ENCODE data around the gene SMPD2.
"Not testable (repeated sequence)": the region's sequence is repeated elsewhere in the genome, so short reads cannot be mapped to it uniquely, and the experiment has no call there.

SMPD2 gene

GRCh38 chr6:109458774-109459531, 18.4 kb downstream of the SMPD2 start:
- WGBS (ENCODE audit: extremely low coverage, insufficient coverage, insufficient read length) = no CpG with 5 or more reads among the region's 5 CpGs
- Histone ChIP-seq H3K79me1 (ENCODE audit: low read length) (peaks cover 9% of the 10 kb centered on the region), H2BK5ac (ENCODE audit: low read depth, low read length, poor library complexity) (no peak overlapping the region), H3K9ac (ENCODE audit: low read length) (no peak overlapping the region), H3K14ac (ENCODE audit: low read length) (no peak overlapping the region), H3K23ac (ENCODE audit: low read length) (no peak overlapping the region), H4K8ac (ENCODE audit: low read depth, low read length) (no peak overlapping the region), H3K27me3 (ENCODE audit: insufficient read depth, low read length) (no peaks in the 10 kb centered on the region), H3K18ac (ENCODE audit: low read length) (no peak overlapping the region), H2BK12ac (ENCODE audit: low read length) (no peak overlapping the region), H3K79me2 (ENCODE audit: control insufficient read depth, insufficient read depth, low read length, poor library complexity) (peaks cover 7% of the 10 kb centered on the region), H3K9me3 (ENCODE audit: insufficient read depth, low read depth, low read length) (peaks cover 1% of the 10 kb centered on the region), H3K27ac (ENCODE audit: low read depth, low read length) (no peak overlapping the region), H2AFZ (ENCODE audit: insufficient read depth, low read length, poor library complexity) (no peak overlapping the region), H2BK120ac (ENCODE audit: insufficient read depth, low read length, poor library complexity) (no peak overlapping the region), H3K4ac (ENCODE audit: low read depth, low read length) (no peak overlapping the region), H3K4me1 (ENCODE audit: control insufficient read depth in 1 of 2, insufficient read depth in 2 of 2, low read length in 2 of 2) (peaks cover 5 to 9% of the 10 kb centered on the region in 2 experiments), H4K91ac (ENCODE audit: low read depth, low read length) (no peak overlapping the region), H4K12ac (ENCODE audit: low read depth, low read length) (no peak overlapping the region), H3K36me3 (ENCODE audit: control insufficient read depth in 1 of 2, insufficient read depth in 2 of 2, low read length in 2 of 2) (peaks cover 1 to 4% of the 10 kb centered on the region in 2 experiments), H3K4me2 (ENCODE audit: low read length) (no peak overlapping the region), H2AK5ac (ENCODE audit: low read length) (no peak overlapping the region), H3K4me3 (ENCODE audit: low read depth, low read length) (no peak overlapping the region)
- peak in 1 of 2 donors; percentile 20 for DNase-seq

GRCh38 chr6:109460161-109460829, 19.8 kb downstream of the SMPD2 start:
- Histone ChIP-seq H2BK12ac (ENCODE audit: low read length) (no peak overlapping the region), H3K79me1 (ENCODE audit: low read length) (peaks cover 4% of the 10 kb centered on the region), H3K36me3 (ENCODE audit: control insufficient read depth in 1 of 2, insufficient read depth in 2 of 2, low read length in 2 of 2) (peaks cover 0 to 6% of the 10 kb centered on the region in 2 experiments), H3K14ac (ENCODE audit: low read length) (no peak overlapping the region), H3K9me3 (ENCODE audit: insufficient read depth, low read depth, low read length) (peaks cover 1% of the 10 kb centered on the region), H3K79me2 (ENCODE audit: control insufficient read depth, insufficient read depth, low read length, poor library complexity) (peaks cover 5% of the 10 kb centered on the region), H4K8ac (ENCODE audit: low read depth, low read length) (no peak overlapping the region), H3K9ac (ENCODE audit: low read length) (no peak overlapping the region), H3K27me3 (ENCODE audit: insufficient read depth, low read length) (no peaks in the 10 kb centered on the region), H2BK5ac (ENCODE audit: low read depth, low read length, poor library complexity) (no peak overlapping the region), H2AFZ (ENCODE audit: insufficient read depth, low read length, poor library complexity) (no peak overlapping the region), H4K12ac (ENCODE audit: low read depth, low read length) (no peak overlapping the region), H2AK5ac (ENCODE audit: low read length) (no peak overlapping the region), H3K4me2 (ENCODE audit: low read length) (no peak overlapping the region), H3K23ac (ENCODE audit: low read length) (no peak overlapping the region), H3K4me1 (ENCODE audit: control insufficient read depth in 1 of 2, insufficient read depth in 2 of 2, low read length in 2 of 2) (peaks cover 5 to 7% of the 10 kb centered on the region in 2 experiments), H4K91ac (ENCODE audit: low read depth, low read length) (no peak overlapping the region), H3K18ac (ENCODE audit: low read length) (no peak overlapping the region), H3K27ac (ENCODE audit: low read depth, low read length) (no peak overlapping the region), H3K4ac (ENCODE audit: low read depth, low read length) (no peak overlapping the region), H2BK120ac (ENCODE audit: insufficient read depth, low read length, poor library complexity) (no peak overlapping the region), H3K4me3 (ENCODE audit: low read depth, low read length) (no peak overlapping the region)
- no peak for DNase-seq
- WGBS (ENCODE audit: extremely low coverage, insufficient coverage, insufficient read length) = no CpG with 5 or more reads among the region's 3 CpGs

GRCh38 chr6:109461205-109461604, 20.7 kb downstream of the SMPD2 start:
- not testable (repeated sequence) for H3K79me1 ChIP-seq (ENCODE audit: low read length); H3K4me1 ChIP-seq (ENCODE audit: control insufficient read depth in 1 of 2, insufficient read depth in 2 of 2, low read length in 2 of 2); H2BK5ac ChIP-seq (ENCODE audit: low read depth, low read length, poor library complexity); H2BK12ac ChIP-seq (ENCODE audit: low read length); H3K4ac ChIP-seq (ENCODE audit: low read depth, low read length); H3K9me3 ChIP-seq (ENCODE audit: insufficient read depth, low read depth, low read length); H3K4me2 ChIP-seq (ENCODE audit: low read length); H2AK5ac ChIP-seq (ENCODE audit: low read length); H3K9ac ChIP-seq (ENCODE audit: low read length); H3K4me3 ChIP-seq (ENCODE audit: low read depth, low read length); H3K79me2 ChIP-seq (ENCODE audit: control insufficient read depth, insufficient read depth, low read length, poor library complexity); H3K18ac ChIP-seq (ENCODE audit: low read length); H3K27me3 ChIP-seq (ENCODE audit: insufficient read depth, low read length); H4K8ac ChIP-seq (ENCODE audit: low read depth, low read length); H4K91ac ChIP-seq (ENCODE audit: low read depth, low read length); H3K27ac ChIP-seq (ENCODE audit: low read depth, low read length); DNase-seq; H3K23ac ChIP-seq (ENCODE audit: low read length); H3K14ac ChIP-seq (ENCODE audit: low read length); H4K12ac ChIP-seq (ENCODE audit: low read depth, low read length); H2BK120ac ChIP-seq (ENCODE audit: insufficient read depth, low read length, poor library complexity); H2AFZ ChIP-seq (ENCODE audit: insufficient read depth, low read length, poor library complexity)
- peaks cover 6 to 13% of the 10 kb centered on the region in 2 experiments for H3K36me3 ChIP-seq (ENCODE audit: control insufficient read depth in 1 of 2, insufficient read depth in 2 of 2, low read length in 2 of 2)
- no CpG with 5 or more reads among the region's 1 CpG for WGBS (ENCODE audit: extremely low coverage, insufficient coverage, insufficient read length)

- Histone ChIP-seq H3K4me3 (ENCODE audit: low read depth, low read length) (no peak overlapping the region), H3K36me3 (ENCODE audit: control insufficient read depth in 1 of 2, insufficient read depth in 2 of 2, low read length in 2 of 2) (peaks cover 6 to 16% of the 10 kb centered on the region in 2 experiments), H3K23ac (ENCODE audit: low read length) (no peak overlapping the region), H2BK12ac (ENCODE audit: low read length) (no peak overlapping the region), H3K9ac (ENCODE audit: low read length) (no peak overlapping the region), H3K27me3 (ENCODE audit: insufficient read depth, low read length) (no peaks in the 10 kb centered on the region), H2BK120ac (ENCODE audit: insufficient read depth, low read length, poor library complexity) (no peak overlapping the region), H4K91ac (ENCODE audit: low read depth, low read length) (no peak overlapping the region), H2AFZ (ENCODE audit: insufficient read depth, low read length, poor library complexity) (no peak overlapping the region), H3K4me1 (ENCODE audit: control insufficient read depth in 1 of 2, insufficient read depth in 2 of 2, low read length in 2 of 2) (no peaks in the 10 kb centered on the region), H3K4me2 (ENCODE audit: low read length) (no peak overlapping the region), H3K4ac (ENCODE audit: low read depth, low read length) (no peak overlapping the region), H2AK5ac (ENCODE audit: low read length) (no peak overlapping the region), H4K12ac (ENCODE audit: low read depth, low read length) (no peak overlapping the region), H4K8ac (ENCODE audit: low read depth, low read length) (no peak overlapping the region), H3K18ac (ENCODE audit: low read length) (no peak overlapping the region), H3K79me2 (ENCODE audit: control insufficient read depth, insufficient read depth, low read length, poor library complexity) (no peaks in the 10 kb centered on the region), H3K79me1 (ENCODE audit: low read length) (no peaks in the 10 kb centered on the region), H2BK5ac (ENCODE audit: low read depth, low read length, poor library complexity) (no peak overlapping the region), H3K9me3 (ENCODE audit: insufficient read depth, low read depth, low read length) (no peaks in the 10 kb centered on the region), H3K27ac (ENCODE audit: low read depth, low read length) (no peak overlapping the region), H3K14ac (ENCODE audit: low read length) (no peak overlapping the region)
- no CpG with 5 or more reads among the region's 1 CpG for WGBS (ENCODE audit: extremely low coverage, insufficient coverage, insufficient read length)
- no peak for DNase-seq
Measured at GRCh38 chr6:109461733-109462526, 21.4 kb downstream of the SMPD2 start.

Data from trophoblast cell (in vitro differentiated cells and primary cell).